DMS153 treated with DMSO at 0.1 percent for 48 hours (cell line): Measurements from ENCODE around the gene GPD1.
"Not testable (repeated sequence)": the region's sequence is repeated elsewhere in the genome, so short reads cannot be mapped to it uniquely, and the experiment has no call there.

Source experiments
- DNase-seq: peaks from one replicate; lab custom pipeline; 2025; ENCODE audit not compliant: unreplicated experiment; lab: John Stamatoyannopoulos, UW

GPD1 gene

GRCh38 chr12:50073206-50073605 lies 30.6 kb upstream of the GPD1 start:
- DNase-seq = no peak

- DNase-seq = no peak
These were observed 30.1 kb upstream of the GPD1 start for GRCh38 chr12:50073712-50074111.

- DNase-seq = peak; percentile 68
These were observed 28.6 kb upstream of the GPD1 start for GRCh38 chr12:50074936-50075807.

- DNase-seq = no peak
These were observed 28.0 kb upstream of the GPD1 start for GRCh38 chr12:50075808-50076170.

- DNase-seq = no peak
These were observed 26.7 kb upstream of the GPD1 start for GRCh38 chr12:50077099-50077498.

GRCh38 chr12:50078281-50078680 lies 25.5 kb upstream of the GPD1 start:
- no peak for DNase-seq

- DNase-seq = no peak
These were observed 24.0 kb upstream of the GPD1 start for GRCh38 chr12:50079771-50080170.

- no peak for DNase-seq
These were observed 22.6 kb upstream of the GPD1 start for GRCh38 chr12:50081096-50081808.

GRCh38 chr12:50082644-50083043 lies 21.2 kb upstream of the GPD1 start:
- no peak for DNase-seq

GRCh38 chr12:50083301-50083700 lies 20.5 kb upstream of the GPD1 start:
- no peak for DNase-seq

GRCh38 chr12:50084409-50084774 lies 19.4 kb upstream of the GPD1 start:
- not testable (repeated sequence) for DNase-seq

- peak; percentile 85 for DNase-seq
These were observed 18.8 kb upstream of the GPD1 start, which contains the start of gene SMARCD1 for GRCh38 chr12:50084775-50085614. SMARCD1 (plus strand) TSS chr12:50085342; CDS start chr12:50085370, 28 bp downstream.

- DNase-seq = no peak
These were observed 18.2 kb upstream of the GPD1 start for GRCh38 chr12:50085615-50086072.

GRCh38 chr12:50086148-50086547 lies 17.7 kb upstream of the GPD1 start:
- no peak for DNase-seq

- DNase-seq = no peak
These were observed 16.7 kb upstream of the GPD1 start for GRCh38 chr12:50087151-50087550.

GRCh38 chr12:50087995-50088394 lies 15.8 kb upstream of the GPD1 start:
- DNase-seq = no peak

GRCh38 chr12:50088577-50089335 lies 15.1 kb upstream of the GPD1 start:
- DNase-seq = peak; percentile 9

- no peak for DNase-seq
These were observed 14.1 kb upstream of the GPD1 start for GRCh38 chr12:50089730-50090129.

GRCh38 chr12:50090391-50090790 lies 13.4 kb upstream of the GPD1 start:
- no peak for DNase-seq

- DNase-seq = no peak
These were observed 5.9 kb upstream of the GPD1 start for GRCh38 chr12:50097952-50098351.
